HepG2 (cell line): ENCODE results near the gene PPARA. TPM values are rescaled to one million over a fixed set of nuclear protein-coding genes. Genes with fewer than 3 reads are reported as not detected.

Experiments used
- ATRX ChIP-seq: sonication (generic); formaldehyde crosslinking; IDR thresholded peaks from 2 replicates; pipeline ENCODE4 v1.4.0; 2020; ENCODE audit warnings: missing genetic modification reagents, borderline replicate concordance
- CEBPG ChIP-seq: IDR thresholded peaks from 2 replicates; pipeline ENCODE4 v1.6.1; 2016
- CREM ChIP-seq, 2 experiments: sonication (generic) in 1 of 2; formaldehyde crosslinking in 1 of 2; IDR thresholded peaks; 2 replicates each; pipeline versions ENCODE4 v1.4.0 to v1.6.1; 2016 to 2020; ENCODE audit warnings: antibody characterized with exemption in 1 of 2, mild to moderate bottlenecking in 1 of 2, missing genetic modification reagents in 1 of 2
- HDAC1 ChIP-seq: sonication (generic); formaldehyde crosslinking; IDR thresholded peaks from 2 replicates; pipeline ENCODE4 v1.5.1; 2020; ENCODE audit warnings: mild to moderate bottlenecking, missing genetic modification reagents
- IKZF4 ChIP-seq: sonication (generic); formaldehyde crosslinking; IDR thresholded peaks from 2 replicates; pipeline ENCODE4 v1.5.1; 2020; ENCODE audit warnings: borderline replicate concordance, mild to moderate bottlenecking, low read depth, missing genetic modification reagents; ENCODE audit errors: not compliant biosample characterization
- KAT7 ChIP-seq: IDR thresholded peaks from 2 replicates; pipeline ENCODE4 v1.6.1; 2018; ENCODE audit warnings: borderline replicate concordance, missing compliant biosample characterization
- KDM3A ChIP-seq: IDR thresholded peaks from 2 replicates; pipeline ENCODE4 v1.6.1; 2018; ENCODE audit warnings: low read depth, missing compliant biosample characterization
- LCORL ChIP-seq, 2 experiments: fragments of 450-650 bp in 1 of 2; sonication (generic) in 1 of 2; formaldehyde crosslinking in 1 of 2; IDR thresholded peaks; 2 replicates each; pipeline versions ENCODE4 v1.5.0 to v1.6.1; 2017 to 2020; ENCODE audit warnings: antibody characterized with exemption in 1 of 2, missing genetic modification reagents in 1 of 2
- MEF2D ChIP-seq: sonication (generic); formaldehyde crosslinking; IDR thresholded peaks from 2 replicates; pipeline ENCODE4 v1.5.1; 2020; ENCODE audit warnings: mild to moderate bottlenecking, missing genetic modification reagents
- NONO ChIP-seq, 2 experiments: fragments of 450-650 bp in 1 of 2; sonication (generic) in 1 of 2; formaldehyde crosslinking in 1 of 2; IDR thresholded peaks in 1 of 2; conservative IDR thresholded peaks in 1 of 2; 2 replicates each; pipeline versions ENCODE4 v1.6.1 to v1.8.0; 2017 to 2022; ENCODE audit warnings: mild to moderate bottlenecking in 1 of 2, missing genetic modification reagents in 1 of 2, moderate library complexity in 1 of 2
- PAF1 ChIP-seq: IDR thresholded peaks from 2 replicates; pipeline ENCODE4 v1.6.1; 2016; ENCODE audit warnings: missing genetic modification reagents, missing compliant biosample characterization
- POLR2AphosphoS5 ChIP-seq: IDR thresholded peaks from 2 replicates; pipeline ENCODE4 v1.6.1; 2012; ENCODE audit warnings: low read depth, low read length
- RAD21 ChIP-seq: fragments of 450-650 bp; formaldehyde crosslinking; IDR thresholded peaks from 2 replicates; pipeline ENCODE4 v1.5.0; 2020; ENCODE audit warnings: mild to moderate bottlenecking
- TARDBP ChIP-seq: sonication (generic); formaldehyde crosslinking; IDR thresholded peaks from 2 replicates; pipeline ENCODE4 v1.8.0; 2022; ENCODE audit warnings: mild to moderate bottlenecking, missing genetic modification reagents
- YY1 ChIP-seq: IDR thresholded peaks from 2 replicates; pipeline ENCODE4 v1.6.1; 2011; ENCODE audit warnings: low read length, low read depth, moderate library complexity, mild to moderate bottlenecking; ENCODE audit not compliant: insufficient read depth, insufficient replicate concordance
- ZBTB38 ChIP-seq: sonication (generic); formaldehyde crosslinking; IDR thresholded peaks from 2 replicates; pipeline ENCODE4 v1.5.1; 2020; ENCODE audit warnings: mild to moderate bottlenecking, missing genetic modification reagents
- ZBTB7A ChIP-seq: sonication (generic); formaldehyde crosslinking; IDR thresholded peaks from 2 replicates; pipeline ENCODE4 v1.8.0; 2022; ENCODE audit warnings: mild to moderate bottlenecking, missing genetic modification reagents
- ZNF761 ChIP-seq: sonication (generic); formaldehyde crosslinking; conservative IDR thresholded peaks from 2 replicates; pipeline ENCODE4 v1.4.0; 2020; ENCODE audit warnings: mild to moderate bottlenecking, missing genetic modification reagents
- ZNF878 ChIP-seq: sonication (generic); formaldehyde crosslinking; IDR thresholded peaks from 2 replicates; pipeline ENCODE4 v1.8.1; 2023; ENCODE audit warnings: mild to moderate bottlenecking, missing genetic modification reagents, moderate library complexity
- ZSCAN22 ChIP-seq: sonication (generic); formaldehyde crosslinking; IDR thresholded peaks from 2 replicates; pipeline ENCODE4 v1.4.0; 2020; ENCODE audit warnings: mild to moderate bottlenecking, missing genetic modification reagents
- polyA plus RNA-seq, 8 experiments: library from polyadenylated mRNA; depleted of rRNA in 3 of 8; stranded (reverse) in 7 of 8; unstranded in 1 of 8; fragments of >200 nt; fragmentation: Illumina TruSeq in 4 of 8; extraction: Trizol in 4 of 8; gene quantifications; 2 replicates each; pipeline versions ENCODE4 v1.2.1 to v1.2.3, GENCODE V29; 2011 to 2016; ENCODE audit warnings: low read depth in 4 of 8, missing spikeins in 1 of 8, mixed read lengths in 1 of 8; ENCODE audit not compliant: insufficient read depth in 1 of 8
- total RNA-seq, 5 experiments: library from RNA; depleted of rRNA; stranded (reverse); fragments of >200 nt; fragmentation: Illumina TruSeq; extraction: Trizol; gene quantifications; 2 replicates each; pipeline ENCODE4 v1.2.3, GENCODE V29; 2016; ENCODE audit warnings: low read depth in 1 of 5
- TF ChIP-seq, protein P1 (sequence below): sonication (generic); formaldehyde crosslinking; IDR thresholded peaks from 2 replicates; pipeline ENCODE4 v1.5.1; 2020; ENCODE audit warnings: mild to moderate bottlenecking, missing genetic modification reagents, moderate library complexity
- TF ChIP-seq, protein P2 (sequence below), 2 experiments: IDR thresholded peaks; 2 replicates each; pipeline ENCODE4 v1.6.1; 2011 to 2012; ENCODE audit warnings: low read length in 2 of 2, borderline replicate concordance in 1 of 2, low read depth in 1 of 2, mild to moderate bottlenecking in 1 of 2, moderate library complexity in 1 of 2
- TF ChIP-seq, protein P3 (sequence below): IDR thresholded peaks from 2 replicates; pipeline ENCODE4 v1.6.1; 2016; ENCODE audit warnings: low read depth, control low read depth

Gene PPARA
- total and polyA plus RNA-seq, 2 of the 13 experiments (the other 11 are each of a cell fraction or from before 2014, with no cell fraction given) = 18.2 to 24.7 TPM

DNA sequence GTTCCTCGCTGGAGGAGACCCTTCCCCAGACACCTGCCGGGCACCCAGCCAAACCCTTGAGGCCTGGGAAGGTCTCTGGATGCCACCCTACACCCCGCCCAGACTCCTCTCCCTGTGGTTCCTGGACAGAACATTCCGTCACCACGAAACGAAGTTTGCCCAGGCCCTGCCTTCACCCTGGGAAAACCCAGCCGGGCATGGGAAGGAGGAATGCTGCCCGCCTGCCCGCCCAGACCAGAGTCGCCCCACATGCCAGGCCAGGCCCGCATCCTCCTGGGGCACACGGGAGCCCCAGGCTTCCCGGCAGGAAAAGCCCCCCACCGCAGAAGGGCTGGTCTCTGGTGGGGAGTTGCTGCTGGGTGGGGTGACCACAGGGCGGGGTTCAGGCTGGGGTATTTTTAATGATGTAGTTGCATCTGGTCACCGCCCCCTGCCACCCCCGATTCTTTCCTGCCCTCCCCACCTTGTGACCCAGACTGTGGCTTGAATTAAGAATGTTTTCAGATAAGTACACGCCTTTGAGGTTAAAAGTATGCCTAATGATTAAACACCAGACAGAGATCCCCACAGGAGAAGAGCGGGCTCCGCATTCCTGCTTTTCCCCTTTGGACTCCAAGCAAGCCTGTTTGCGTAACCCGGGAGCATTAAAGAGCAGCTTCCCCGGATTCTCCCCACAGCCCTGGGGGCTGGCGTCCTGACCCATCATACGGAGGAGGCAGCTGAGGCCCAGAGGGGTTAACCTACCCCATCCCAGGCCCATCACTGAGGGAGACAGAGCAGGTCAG lies 44.6 kb upstream of the PPARA start (continued):
- TF ChIP-seq ZNF761 = no peak
- TF ChIP-seq ZBTB38 (CRISPR knock-in tag) = no peak
- no peak for TF ChIP-seq NONO (IDR thresholded peaks at IDR 0.05)
- TF ChIP-seq NONO (CRISPR knock-in tag; conservative IDR thresholded peaks at IDR 0.05) = no peak; the same call in 1 of the 2 replicates
- peak; percentile 19; the same call in 1 of the 2 replicates for TF ChIP-seq MEF2D (CRISPR knock-in tag)
- no peak for TF ChIP-seq LCORL (IDR thresholded peaks at IDR 0.05)
- TF ChIP-seq LCORL (CRISPR knock-in tag; IDR thresholded peaks at IDR 0.05) = no peak
- no peak for TF ChIP-seq TARDBP (CRISPR knock-in tag)
- TF ChIP-seq ZBTB7A (CRISPR knock-in tag) = no peak
- no peak for TF ChIP-seq IKZF4
- TF ChIP-seq CREM (IDR thresholded peaks at IDR 0.05) = peak; percentile 54; the same call in 1 of the 2 replicates
- no peak for TF ChIP-seq CREM (CRISPR knock-in tag; IDR thresholded peaks at IDR 0.05)
- TF ChIP-seq, protein P1, sequence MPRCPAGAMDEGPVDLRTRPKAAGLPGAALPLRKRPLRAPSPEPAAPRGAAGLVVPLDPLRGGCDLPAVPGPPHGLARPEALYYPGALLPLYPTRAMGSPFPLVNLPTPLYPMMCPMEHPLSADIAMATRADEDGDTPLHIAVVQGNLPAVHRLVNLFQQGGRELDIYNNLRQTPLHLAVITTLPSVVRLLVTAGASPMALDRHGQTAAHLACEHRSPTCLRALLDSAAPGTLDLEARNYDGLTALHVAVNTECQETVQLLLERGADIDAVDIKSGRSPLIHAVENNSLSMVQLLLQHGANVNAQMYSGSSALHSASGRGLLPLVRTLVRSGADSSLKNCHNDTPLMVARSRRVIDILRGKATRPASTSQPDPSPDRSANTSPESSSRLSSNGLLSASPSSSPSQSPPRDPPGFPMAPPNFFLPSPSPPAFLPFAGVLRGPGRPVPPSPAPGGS (CRISPR knock-in tag) = 0 out of 2 replicates have a peak, but pooled peaks have one; percentile 16
- 0 out of 2 replicates have a peak, but pooled peaks have one; percentile 11 for TF ChIP-seq RAD21
- TF ChIP-seq KAT7 = no peak
- peak; percentile 92 for TF ChIP-seq CEBPG (CRISPR knock-in tag)
- no peak for TF ChIP-seq PAF1 (CRISPR knock-in tag)
- TF ChIP-seq KDM3A (CRISPR knock-in tag) = no peak
- no peak for TF ChIP-seq ZNF878
- TF ChIP-seq, protein P2, sequence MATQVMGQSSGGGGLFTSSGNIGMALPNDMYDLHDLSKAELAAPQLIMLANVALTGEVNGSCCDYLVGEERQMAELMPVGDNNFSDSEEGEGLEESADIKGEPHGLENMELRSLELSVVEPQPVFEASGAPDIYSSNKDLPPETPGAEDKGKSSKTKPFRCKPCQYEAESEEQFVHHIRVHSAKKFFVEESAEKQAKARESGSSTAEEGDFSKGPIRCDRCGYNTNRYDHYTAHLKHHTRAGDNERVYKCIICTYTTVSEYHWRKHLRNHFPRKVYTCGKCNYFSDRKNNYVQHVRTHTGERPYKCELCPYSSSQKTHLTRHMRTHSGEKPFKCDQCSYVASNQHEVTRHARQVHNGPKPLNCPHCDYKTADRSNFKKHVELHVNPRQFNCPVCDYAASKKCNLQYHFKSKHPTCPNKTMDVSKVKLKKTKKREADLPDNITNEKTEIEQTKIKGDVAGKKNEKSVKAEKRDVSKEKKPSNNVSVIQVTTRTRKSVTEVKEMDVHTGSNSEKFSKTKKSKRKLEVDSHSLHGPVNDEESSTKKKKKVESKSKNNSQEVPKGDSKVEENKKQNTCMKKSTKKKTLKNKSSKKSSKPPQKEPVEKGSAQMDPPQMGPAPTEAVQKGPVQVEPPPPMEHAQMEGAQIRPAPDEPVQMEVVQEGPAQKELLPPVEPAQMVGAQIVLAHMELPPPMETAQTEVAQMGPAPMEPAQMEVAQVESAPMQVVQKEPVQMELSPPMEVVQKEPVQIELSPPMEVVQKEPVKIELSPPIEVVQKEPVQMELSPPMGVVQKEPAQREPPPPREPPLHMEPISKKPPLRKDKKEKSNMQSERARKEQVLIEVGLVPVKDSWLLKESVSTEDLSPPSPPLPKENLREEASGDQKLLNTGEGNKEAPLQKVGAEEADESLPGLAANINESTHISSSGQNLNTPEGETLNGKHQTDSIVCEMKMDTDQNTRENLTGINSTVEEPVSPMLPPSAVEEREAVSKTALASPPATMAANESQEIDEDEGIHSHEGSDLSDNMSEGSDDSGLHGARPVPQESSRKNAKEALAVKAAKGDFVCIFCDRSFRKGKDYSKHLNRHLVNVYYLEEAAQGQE (IDR thresholded peaks at IDR 0.05; ENCODE audit: borderline replicate concordance in 1 of 2, low read depth in 1 of 2, low read length in 2 of 2) = peak in 1 of 2 experiments; percentile 36; a peak in 1 of 4 replicates
- peak; percentile 19 for TF ChIP-seq YY1
- peak; percentile 53; the same call in 1 of the 2 replicates for TF ChIP-seq POLR2AphosphoS5
- peak; percentile 78 for TF ChIP-seq HDAC1 (CRISPR knock-in tag)
- TF ChIP-seq ATRX (CRISPR knock-in tag) = no peak
- TF ChIP-seq, protein P3, sequence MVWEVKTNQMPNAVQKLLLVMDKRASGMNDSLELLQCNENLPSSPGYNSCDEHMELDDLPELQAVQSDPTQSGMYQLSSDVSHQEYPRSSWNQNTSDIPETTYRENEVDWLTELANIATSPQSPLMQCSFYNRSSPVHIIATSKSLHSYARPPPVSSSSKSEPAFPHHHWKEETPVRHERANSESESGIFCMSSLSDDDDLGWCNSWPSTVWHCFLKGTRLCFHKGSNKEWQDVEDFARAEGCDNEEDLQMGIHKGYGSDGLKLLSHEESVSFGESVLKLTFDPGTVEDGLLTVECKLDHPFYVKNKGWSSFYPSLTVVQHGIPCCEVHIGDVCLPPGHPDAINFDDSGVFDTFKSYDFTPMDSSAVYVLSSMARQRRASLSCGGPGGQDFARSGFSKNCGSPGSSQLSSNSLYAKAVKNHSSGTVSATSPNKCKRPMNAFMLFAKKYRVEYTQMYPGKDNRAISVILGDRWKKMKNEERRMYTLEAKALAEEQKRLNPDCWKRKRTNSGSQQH (CRISPR knock-in tag) = no peak
- TF ChIP-seq ZSCAN22 (CRISPR knock-in tag) = no peak
